ENCODE data around the gene F10. TPM values are rescaled to one million over a fixed set of nuclear protein-coding genes. Genes with fewer than 3 reads are reported as not detected.

F10 gene
- total RNA-seq, 1 donor from 2014 or later = 0.23 TPM

DNA sequence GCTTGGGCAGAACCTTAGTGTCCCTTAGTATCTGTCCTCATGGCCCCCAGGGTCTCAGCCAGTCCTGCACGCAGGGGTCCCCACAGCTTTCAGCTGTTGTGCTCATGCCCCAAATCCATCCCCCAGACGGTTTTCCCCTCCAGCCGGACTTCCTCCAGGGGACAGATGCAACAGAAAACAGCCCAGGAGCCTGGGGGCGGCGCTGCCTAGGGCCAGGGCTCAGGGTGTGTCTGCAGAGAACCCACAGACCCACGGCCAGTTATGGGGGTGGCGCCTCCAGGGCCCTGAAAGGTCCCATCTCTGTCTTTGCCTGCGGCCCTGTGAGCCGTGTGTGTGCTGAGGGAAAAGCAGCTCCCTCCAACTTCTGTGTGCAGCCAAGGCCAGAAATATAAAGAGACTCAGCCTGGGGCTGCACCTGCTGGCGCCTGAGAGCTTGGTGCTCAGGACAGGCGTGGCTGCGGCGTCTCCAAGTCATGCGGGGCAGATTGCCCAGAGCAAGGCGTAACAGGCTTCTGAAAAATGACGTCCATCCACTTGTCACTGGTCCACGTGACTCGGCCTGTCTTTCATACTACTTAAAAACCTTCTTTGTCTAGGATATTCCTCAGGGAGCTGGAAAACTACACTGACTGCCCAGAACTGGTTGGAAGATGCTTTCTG is 39.1 kb upstream of the F10 start:
- H3K27me3 Mint-ChIP-seq (ENCODE audit: unreplicated experiment) = peaks cover 11% of the 10 kb centered on the region
- H3K36me3 Mint-ChIP-seq (ENCODE audit: low read depth, unreplicated experiment) = peaks cover 3% of the 10 kb centered on the region
- H3K4me3 Mint-ChIP-seq (ENCODE audit: unreplicated experiment) = no peak overlapping the region
- peak overlapping the region; percentile 25 for H3K27ac Mint-ChIP-seq (ENCODE audit: unreplicated experiment)
- no peaks in the 10 kb centered on the region for H3K9me3 Mint-ChIP-seq (ENCODE audit: unreplicated experiment)
- no peak for DNase-seq (ENCODE audit: low spot score)
- TF ChIP-seq, protein P1, sequence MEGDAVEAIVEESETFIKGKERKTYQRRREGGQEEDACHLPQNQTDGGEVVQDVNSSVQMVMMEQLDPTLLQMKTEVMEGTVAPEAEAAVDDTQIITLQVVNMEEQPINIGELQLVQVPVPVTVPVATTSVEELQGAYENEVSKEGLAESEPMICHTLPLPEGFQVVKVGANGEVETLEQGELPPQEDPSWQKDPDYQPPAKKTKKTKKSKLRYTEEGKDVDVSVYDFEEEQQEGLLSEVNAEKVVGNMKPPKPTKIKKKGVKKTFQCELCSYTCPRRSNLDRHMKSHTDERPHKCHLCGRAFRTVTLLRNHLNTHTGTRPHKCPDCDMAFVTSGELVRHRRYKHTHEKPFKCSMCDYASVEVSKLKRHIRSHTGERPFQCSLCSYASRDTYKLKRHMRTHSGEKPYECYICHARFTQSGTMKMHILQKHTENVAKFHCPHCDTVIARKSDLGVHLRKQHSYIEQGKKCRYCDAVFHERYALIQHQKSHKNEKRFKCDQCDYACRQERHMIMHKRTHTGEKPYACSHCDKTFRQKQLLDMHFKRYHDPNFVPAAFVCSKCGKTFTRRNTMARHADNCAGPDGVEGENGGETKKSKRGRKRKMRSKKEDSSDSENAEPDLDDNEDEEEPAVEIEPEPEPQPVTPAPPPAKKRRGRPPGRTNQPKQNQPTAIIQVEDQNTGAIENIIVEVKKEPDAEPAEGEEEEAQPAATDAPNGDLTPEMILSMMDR (IDR thresholded peaks at IDR 0.05; ENCODE audit: unreplicated experiment) = no peak
- H3K4me1 Mint-ChIP-seq (ENCODE audit: unreplicated experiment) = peaks cover 8% of the 10 kb centered on the region

DNA sequence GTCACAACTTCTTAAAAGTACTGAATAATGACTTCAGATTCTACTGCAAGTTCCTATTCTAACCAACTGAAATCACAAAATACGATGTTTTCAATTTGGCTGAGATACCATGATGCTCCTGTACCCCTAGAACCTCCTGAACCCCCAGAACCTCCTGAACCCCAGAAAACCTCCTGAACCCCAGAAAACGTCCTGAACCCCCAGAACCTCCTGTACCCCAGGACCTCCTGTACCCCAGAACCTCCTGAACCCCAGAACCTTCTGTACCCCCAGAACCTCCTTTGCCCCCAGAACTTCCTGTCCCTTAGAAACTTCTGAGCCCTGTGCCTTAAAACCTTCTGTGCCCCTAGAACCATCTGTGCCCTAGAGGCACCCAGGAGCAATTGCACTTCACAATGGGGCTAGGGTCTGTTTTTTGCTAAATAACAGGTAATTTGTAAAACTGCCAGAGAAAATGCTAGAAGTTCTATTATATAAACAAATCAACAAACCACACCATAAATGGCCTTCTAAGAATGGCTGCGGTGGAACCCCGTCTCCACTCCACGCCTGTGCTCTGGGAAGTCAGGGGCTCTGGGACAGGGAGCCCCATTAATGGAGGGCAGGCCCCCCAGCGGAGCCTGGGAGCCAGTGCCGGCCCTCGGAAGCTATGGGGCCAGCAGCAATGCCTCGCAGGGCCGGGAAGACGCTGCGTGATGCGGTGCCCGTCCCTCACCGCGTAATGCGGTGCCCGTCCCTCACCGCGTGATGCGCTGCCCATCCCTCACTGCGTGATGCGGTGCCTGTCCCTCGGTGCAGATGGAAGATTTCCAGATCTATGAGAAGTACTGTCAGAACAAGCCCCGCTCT is 38.3 kb upstream of the F10 start:
- peaks cover 7% of the 10 kb centered on the region for H3K36me3 Mint-ChIP-seq (ENCODE audit: low read depth, unreplicated experiment)
- no peaks in the 10 kb centered on the region for H3K9me3 Mint-ChIP-seq (ENCODE audit: unreplicated experiment)
- TF ChIP-seq, protein P1 (IDR thresholded peaks at IDR 0.05; ENCODE audit: unreplicated experiment) = peak; percentile 32
- peaks cover 7% of the 10 kb centered on the region for H3K4me1 Mint-ChIP-seq (ENCODE audit: unreplicated experiment)
- peak overlapping the region; percentile 25 for H3K27ac Mint-ChIP-seq (ENCODE audit: unreplicated experiment)
- H3K4me3 Mint-ChIP-seq (ENCODE audit: unreplicated experiment) = no peak overlapping the region
- DNase-seq (ENCODE audit: low spot score) = no peak
- peaks cover 8% of the 10 kb centered on the region for H3K27me3 Mint-ChIP-seq (ENCODE audit: unreplicated experiment)

DNA sequence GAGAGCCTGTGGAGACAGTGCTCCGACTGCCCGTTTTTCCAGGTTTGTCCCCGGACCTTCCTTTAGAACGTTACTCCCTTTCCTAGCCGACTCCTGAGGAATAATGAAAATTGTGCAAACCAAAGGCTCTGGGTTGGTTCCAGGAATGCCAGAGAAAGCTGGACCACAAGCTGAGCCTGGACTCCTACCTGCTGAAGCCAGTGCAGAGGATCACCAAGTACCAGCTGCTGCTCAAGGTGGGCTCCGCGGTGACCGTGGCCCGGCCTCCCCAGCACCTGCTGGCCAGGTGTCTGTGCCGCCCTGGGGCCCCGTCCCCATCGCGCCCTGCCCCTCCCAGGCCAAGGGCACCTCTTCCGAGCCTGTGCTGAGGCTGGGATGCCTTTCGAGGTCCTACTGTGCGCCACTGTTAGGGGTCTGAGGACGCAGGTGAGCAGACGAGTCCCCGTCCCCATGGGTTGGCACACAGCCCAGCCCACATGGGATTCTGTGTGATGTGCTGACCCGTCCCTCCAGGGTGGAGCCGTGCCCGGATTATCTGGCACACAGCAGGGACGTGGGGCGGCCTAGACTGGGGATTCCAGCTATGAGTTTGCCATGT is 37.6 kb upstream of the F10 start:
- peaks cover 4% of the 10 kb centered on the region for H3K4me1 Mint-ChIP-seq (ENCODE audit: unreplicated experiment)
- no peak for DNase-seq (ENCODE audit: low spot score)
- H3K27me3 Mint-ChIP-seq (ENCODE audit: unreplicated experiment) = peaks cover 8% of the 10 kb centered on the region

DNA sequence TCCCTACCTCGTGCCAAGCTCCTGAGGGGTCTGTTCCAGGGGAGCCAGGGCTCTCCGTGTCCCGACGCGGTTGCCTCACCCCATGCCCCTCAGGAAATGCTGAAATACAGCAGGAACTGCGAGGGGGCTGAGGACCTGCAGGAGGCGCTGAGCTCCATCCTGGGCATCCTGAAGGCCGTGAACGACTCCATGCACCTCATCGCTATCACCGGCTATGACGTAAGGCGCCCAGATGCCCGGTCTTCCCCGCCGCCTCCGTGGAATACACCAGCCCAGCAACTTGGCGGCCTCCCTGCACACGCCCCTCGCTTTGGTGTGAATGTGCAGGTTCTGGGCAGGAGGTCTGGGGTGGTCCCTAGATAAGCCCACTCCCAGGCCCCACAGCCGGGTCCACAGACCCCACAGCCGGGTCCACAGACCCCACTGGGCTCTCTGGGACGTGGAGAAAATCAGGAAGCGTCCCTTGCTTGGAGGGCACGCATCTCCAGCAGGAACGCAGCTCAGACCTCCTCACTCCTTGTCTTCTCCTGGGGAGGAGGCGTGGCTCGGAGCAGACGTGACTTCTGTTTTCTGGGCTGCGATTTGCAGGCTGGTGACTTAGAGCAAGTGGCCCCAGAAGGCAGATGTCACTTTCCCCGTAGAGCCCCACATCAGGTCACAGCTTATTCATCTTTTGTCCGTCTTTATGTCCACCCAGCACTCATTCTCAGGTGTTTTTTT is 36.4 kb upstream of the F10 start:
- no peak overlapping the region for H3K4me3 Mint-ChIP-seq (ENCODE audit: unreplicated experiment)

More for the DNA sequence above, 37.6 kb upstream of the F10 start:
- Mint-ChIP-seq H3K27ac (ENCODE audit: unreplicated experiment) (no peak overlapping the region), H3K4me3 (ENCODE audit: unreplicated experiment) (no peak overlapping the region), H3K36me3 (ENCODE audit: low read depth, unreplicated experiment) (peaks cover 7% of the 10 kb centered on the region), H3K9me3 (ENCODE audit: unreplicated experiment) (no peaks in the 10 kb centered on the region)
- TF ChIP-seq, protein P1 (IDR thresholded peaks at IDR 0.05; ENCODE audit: unreplicated experiment) = no peak

More for the DNA sequence above, 36.4 kb upstream of the F10 start:
- Mint-ChIP-seq H3K27me3 (ENCODE audit: unreplicated experiment) (peaks cover 8% of the 10 kb centered on the region), H3K27ac (ENCODE audit: unreplicated experiment) (no peak overlapping the region), H3K4me1 (ENCODE audit: unreplicated experiment) (peaks cover 4% of the 10 kb centered on the region), H3K36me3 (ENCODE audit: low read depth, unreplicated experiment) (peaks cover 7% of the 10 kb centered on the region), H3K9me3 (ENCODE audit: unreplicated experiment) (no peaks in the 10 kb centered on the region)
- no peak for DNase-seq (ENCODE audit: low spot score)
- TF ChIP-seq, protein P1 (IDR thresholded peaks at IDR 0.05; ENCODE audit: unreplicated experiment) = no peak
